HG03460 (cell line): ENCODE measurements around the gene IL21R.

Source experiments
- ATAC-seq: cut with Tn5 transposase; IDR thresholded peaks from one replicate; pipeline ENCODE4 v1.9.1; 2021; ENCODE audit not compliant: unreplicated experiment

The IL21R gene

DNA sequence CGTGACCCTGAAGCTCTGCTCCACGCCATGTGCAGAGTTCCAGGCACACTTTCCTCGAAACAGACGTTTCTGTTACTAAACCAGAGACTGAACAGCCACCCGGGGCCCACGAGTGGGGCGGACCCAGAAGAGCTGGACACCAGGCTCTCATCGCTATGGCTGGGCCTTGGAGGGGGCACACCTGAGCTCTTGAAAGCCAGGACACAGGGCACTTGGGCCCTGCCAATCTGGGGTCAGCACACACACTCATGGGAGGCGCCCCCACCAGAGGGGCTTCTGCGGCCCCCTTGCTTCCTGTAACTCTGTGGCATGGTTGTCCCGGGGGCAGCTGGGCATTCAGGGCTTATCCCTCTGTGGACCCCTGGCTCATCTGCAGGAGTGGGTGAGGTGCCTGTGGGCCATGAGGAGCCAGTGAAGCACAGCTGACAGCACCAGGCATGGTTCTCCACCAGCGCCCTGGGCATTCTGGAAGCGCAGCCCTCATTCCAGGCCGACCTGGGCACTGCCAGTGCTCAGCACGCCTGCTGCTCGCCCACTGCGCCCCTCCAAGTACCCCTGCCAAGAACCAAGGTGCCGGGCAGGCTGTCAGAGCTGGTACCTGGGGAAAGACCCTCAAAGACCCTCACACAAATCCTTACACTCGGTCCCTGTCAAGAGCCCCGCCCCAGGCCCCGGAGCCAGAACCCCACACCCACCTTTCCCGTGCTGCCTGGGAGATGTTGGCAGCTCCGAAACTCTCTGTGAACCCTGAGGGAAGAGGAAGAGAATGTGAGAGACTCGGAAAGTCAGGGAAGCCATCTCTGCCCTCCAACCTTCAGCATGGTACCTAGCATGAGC, 61.1 kb downstream of the IL21R start:
- no peak for ATAC-seq

DNA sequence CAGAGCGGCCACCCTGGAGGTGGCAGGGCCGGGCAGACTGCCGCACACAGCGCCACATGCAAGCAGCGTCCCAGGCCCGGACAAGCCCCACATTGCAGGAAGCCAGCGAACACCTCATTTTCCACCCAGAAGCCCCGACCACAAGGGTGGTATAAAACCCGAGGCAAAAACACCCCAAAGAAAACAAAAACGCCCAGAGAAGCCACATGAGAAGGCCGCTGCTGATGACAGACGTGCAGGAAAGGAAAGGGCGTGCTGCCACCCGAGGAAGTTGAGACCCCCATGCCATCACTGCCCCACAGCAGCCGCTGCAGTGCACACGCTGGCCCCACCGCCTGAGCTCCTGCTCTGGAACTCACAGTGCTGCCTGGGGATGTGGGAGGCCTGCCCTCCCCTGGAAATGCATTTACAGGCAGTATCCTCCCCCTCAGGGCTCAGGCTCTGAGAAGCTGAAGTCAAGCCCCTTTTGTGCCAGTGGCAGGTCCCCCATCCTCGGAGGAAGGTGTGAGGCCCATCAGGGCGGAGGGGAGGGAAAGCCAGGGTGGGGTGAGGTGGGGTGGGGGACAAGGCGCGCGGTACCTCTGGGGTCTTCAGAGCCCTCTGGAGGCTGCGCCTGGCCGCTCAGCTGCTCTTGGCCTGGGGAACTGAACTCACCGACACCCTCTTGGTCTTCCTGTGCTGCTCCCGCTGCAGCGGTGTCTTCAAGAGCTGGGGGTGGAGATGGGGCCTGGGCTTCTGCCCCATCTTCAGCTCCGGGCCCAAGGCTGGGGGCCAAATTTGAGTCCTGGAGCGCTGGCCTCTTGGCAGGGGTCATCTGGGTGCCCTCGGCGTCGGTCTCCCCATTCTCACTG, 62.0 kb downstream of the IL21R start:
- no peak for ATAC-seq

DNA sequence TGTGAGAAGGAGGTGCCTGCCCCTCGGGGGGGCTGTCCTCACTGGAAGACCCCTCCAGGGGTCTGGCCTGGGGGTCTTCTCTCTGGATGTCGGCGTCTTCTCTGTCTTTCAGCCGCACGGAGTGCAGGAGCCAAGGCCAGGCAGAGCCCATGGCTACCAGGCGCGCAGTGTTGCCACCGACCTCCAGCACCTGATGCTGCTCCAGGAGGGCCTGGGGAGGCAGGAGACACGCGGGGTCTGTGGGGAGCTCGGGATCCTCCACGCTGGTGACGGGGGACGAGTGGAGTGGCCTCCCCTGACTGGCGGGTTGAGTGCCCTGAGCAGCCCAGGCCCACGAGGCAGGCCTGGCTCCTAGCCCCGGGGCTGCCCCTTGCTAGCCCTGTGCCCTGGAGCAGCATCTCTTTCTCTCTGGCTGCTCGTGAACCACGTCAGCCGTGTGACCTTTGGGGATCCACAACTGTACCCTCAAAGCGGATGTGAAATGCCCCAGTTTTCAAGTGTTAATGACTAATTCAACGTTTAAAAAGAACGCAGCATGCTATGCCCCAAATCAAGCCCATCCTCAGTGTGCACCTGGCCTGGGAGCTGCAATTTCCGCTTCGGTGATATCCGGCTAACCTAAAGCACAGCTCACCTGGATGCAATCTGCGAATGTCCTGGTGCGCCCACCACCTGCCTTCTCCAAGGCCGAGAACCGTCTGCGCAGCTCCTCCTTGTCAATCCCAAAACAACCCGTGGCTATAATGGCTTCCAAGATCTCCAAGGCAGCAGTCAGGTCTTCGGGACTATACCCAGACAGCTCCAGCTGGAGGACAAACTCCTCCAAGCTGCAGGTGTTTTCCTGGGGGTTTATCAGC, 62.9 kb downstream of the IL21R start:
- no peak for ATAC-seq

DNA sequence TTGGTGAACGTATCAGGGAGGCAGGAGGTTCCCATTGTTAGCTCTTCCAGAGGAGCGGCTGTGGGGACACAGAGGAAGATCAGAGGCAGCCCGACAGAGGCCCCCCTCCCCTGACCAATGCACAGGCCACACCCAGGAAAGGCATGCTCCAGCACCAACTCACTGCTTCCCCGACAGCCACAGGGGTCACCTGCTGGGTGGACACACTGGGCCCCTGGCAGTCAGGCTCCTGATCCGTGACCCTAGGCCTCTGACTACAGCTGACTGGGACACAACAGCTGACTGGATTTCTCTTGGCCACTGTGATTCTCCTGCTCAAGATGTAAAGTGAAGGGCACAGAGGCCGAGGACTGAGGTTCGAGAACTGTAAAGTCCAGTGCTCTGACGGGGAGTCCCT, 63.5 kb downstream of the IL21R start:
- ATAC-seq: no peak

DNA sequence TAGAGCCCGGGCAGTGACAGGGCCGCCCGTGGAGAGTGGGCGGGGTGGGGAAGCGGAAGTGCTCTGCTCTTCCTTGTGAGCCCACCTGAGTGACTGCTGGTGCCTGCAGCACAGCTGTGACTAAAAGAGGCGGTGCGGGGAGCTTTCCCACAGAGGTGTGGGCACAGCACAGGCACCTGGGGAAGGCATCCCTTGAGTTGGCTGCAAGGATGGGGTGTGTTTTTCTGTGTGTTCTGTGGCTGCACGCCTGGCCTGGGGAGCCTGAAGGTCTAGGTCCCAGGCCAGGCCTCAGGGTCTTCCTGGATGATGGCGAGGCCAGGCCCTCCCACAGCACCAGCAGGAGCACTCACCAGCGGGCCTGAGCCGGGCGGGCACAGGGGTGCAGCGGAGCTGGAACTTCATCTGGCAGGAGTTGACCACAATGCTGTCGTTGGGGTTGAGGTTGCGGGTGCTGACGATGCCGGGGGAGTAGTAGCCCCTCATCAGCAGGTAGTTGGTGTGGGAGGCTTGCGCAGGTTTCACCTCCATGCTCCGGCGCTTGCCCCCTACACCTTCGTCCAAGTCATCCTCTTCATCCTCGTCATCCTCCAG, 67.1 kb downstream of the IL21R start:
- no peak for ATAC-seq

DNA sequence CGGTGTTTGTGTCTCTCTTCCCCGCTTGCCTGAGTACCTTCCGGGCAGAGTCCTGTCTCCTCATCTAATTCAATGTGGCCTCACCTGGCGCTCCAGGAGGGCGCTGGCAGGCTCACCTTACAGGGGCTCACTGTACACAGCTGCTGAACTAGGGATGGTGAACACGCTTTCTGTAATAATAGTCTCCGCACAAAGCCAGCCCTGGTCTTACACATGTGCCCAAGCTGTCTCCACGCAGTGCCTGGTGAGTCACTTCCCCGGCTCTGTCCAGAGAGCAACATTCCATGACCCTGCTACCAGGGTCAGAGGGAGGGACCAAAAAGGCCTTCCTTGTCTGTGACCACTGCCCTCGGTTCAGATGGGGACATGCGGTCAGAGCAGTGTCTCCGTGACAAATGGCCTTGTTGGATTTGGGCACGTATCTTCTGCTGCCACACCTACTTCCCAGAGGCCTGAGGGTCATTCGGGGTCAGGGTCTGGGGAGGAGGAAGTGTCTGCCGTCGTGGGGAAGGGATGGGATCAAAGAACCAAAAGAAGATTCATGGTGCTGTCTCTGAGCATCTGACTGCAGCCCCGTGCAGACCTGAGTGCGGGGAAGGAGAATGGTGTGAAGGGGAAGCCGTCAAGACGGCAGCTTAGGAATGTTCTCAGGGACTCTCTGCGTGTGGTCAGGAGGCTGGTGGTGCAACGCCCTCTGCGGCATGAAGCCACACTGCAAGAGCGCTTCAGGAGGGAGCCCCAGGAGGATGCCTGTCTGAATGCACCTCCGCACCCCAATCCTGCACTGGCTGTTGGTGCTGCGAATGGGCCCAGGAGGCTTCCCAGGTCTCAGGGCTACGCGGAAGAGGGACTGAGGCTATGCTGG, 68.8 kb downstream of the IL21R start:
- ATAC-seq: no peak

DNA sequence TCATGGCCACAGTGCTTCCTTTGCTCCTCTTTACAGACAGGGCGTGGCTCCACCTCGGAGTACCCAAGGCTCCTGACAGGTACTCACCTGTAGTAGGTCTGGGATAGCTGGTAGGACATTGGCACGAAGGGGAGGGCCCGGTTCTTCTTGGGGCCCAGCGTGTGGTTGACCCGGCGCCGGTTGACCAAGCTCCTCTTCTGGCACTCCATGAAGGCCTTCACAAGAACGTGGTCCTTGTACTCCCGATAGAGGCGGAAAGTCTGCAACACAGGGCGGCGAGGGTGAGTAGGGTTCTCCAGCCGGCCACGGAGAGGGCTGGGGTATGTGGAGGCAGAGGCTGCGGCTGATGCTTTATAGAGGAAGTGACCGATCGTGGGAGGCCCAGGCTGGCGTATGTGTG, 69.7 kb downstream of the IL21R start:
- ATAC-seq: no peak

DNA sequence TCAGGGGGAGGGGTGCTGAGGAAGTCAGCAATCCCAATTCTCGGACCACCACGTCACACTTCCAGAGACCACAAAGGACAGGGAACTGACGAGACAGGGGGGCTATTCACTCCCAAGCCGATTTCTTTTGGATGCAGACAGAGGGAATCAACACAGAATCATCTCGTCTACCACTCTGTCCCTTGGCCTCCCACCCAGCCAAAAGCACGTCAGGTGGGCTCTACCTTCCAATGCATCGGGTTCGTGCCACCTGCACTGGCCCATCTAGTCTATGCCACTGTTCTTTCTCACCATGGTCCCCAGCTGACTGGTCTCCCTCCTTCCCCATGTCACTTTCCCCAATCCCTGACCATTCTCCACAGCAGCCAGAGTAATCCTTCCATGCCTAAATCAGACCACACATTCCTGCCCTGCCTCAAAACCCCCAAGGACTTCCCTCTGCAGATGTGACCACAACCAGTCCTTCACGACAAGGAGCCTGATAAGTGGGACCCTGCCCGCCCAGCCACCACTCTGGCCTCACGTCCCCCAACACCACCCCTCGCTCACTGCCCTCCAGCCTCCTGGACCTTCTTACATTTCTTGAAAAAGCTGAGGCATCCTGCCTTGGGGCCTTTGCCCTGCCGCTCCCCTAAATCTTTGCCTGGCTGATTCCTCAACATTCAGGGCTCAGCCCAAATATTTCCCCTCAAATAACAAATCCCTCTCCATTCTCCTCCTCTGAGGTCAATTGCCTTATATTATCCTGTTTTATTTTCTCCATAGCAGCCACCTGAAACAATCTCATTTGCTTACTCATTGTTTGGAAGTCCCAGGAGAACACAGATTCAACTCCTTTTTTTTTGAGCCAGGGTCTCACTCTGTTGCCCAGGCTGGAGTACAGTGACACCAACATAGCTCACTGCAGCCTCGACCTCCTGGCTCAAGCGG, 70.4 kb downstream of the IL21R start:
- ATAC-seq: no peak

DNA sequence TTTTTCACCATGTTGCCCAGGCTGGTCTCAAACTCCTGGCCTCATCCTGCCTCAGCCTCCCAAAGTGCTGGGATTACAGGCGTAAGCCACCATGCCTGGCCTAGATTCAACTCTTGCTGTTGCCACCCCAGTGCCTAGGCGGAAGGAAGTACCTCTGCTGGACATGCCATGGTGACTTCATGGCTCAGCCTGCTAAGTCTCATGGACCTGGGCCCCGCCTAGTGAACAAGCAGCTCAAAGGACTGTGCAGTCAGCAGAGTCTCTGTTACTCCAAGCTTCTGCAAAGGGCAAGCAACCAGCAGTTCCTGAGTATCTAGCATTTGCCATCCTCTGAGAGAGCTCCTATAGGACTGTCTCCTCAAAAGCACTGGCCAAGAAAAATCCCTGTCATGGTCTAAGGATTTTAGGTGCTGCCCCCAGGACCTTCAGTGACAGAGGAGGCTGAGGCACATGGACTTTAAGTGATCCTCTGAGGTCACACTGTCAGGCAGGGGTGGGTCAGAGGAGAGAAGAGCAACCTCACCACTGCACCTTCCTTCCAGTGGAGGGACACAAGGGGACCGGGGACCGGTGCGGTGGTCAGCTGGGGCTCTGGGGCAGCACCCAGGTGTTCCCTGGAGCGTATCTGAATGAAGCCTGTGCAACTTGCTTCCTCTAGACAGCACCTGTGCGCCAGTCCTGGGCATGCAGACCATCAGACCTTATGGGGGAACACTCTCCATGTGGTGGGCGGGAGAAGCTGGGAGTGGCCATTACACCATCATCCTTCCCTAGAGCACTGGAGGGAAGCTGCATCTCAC, 71.3 kb downstream of the IL21R start:
- ATAC-seq: no peak

DNA sequence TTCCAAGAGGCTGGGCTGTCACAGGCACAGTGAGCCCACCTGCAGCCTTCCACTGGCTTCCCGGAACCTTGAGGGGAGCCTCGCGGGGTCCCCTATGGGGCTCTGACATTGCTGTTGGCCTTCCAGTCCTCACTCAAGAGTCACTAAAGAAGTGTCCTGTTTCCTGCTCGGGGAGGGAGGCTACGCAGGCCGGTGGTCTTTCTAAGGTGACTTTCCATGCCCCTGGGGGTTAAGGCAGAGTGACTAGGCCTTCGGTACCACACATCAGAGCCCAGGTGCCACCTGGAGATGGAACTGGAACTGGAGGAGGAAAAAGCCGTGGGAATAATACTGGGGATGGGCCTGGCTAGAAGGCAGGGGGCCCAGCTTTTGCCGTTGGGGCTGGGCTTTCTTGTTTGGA, 72.1 kb downstream of the IL21R start:
- ATAC-seq: no peak

DNA sequence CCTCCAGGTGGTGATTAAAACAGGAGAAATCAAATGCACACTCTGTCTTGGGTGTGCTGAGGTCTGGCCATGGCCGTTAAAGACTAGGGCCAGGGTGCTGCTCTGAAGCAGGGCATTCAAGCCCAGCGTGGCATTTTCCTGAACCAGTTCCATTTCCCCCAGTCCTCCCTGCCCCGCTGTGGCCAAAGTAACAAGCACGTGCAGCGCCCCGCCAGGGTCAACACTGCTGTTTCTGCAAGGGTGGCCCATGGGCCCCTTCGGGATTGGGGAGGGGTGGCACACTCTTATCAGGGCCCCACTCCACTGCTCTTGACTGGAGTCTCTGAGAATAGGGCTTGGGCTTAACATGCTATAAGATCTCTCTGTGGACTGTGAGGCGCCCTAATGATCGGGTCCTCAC, 72.9 kb downstream of the IL21R start:
- ATAC-seq: no peak

DNA sequence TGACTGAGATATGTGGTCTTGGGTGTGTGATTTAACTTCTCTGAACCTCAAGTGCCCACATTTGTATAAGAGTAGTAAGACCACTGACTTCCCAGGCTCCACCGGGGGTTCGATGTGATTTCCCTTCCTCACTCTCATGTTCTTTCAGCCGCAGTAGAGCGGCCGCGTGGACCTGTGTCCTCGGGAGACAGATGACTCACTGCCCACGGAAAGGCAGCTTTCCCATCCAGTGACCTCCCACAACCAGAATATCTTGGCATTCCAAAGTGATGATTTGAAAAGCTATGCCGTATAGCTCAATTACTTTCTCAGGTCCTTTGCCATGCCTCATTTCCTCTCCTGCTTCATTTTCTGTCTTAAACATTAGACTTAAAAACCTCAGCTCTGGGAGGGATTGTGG, 73.6 kb downstream of the IL21R start:
- ATAC-seq: no peak

DNA sequence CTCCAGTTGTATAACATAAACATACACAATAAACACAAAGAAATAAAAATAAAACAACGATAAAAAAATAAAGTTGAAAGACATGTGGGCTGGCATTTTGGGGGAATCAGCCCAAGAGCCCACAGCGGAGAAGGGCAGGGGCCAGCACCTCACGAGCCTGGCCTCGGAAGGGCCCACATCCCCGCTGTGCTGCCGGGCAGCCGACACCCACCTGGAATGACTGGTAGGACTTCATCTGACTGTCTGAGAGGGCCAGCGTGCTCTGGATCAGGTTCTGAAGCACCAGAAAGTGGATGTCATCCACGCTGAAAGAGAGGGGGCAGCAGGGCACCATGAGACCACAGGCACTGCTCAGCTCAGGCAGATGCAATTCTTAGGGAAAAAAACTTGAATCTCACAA, 74.3 kb downstream of the IL21R start:
- no peak for ATAC-seq

DNA sequence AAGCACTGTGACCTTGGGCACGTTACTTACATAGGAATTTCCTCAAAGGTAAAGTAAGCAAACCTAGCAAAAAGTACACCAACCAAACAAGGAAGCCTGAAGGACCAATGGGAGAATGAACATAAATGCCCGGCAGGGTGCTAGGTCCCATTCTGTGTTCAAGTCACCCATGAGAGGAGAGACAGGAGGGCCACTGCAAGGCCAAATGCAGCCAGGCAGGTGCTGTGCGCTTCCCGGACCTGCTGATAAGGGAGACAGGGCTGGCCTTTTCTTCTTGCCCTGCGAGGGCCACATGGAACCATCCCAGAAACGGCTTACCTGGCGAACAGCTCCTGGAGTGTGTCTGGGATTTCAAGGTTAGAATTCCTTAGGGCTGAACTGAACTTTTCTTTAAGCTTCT, 78.8 kb downstream of the IL21R start:
- ATAC-seq: no peak

DNA sequence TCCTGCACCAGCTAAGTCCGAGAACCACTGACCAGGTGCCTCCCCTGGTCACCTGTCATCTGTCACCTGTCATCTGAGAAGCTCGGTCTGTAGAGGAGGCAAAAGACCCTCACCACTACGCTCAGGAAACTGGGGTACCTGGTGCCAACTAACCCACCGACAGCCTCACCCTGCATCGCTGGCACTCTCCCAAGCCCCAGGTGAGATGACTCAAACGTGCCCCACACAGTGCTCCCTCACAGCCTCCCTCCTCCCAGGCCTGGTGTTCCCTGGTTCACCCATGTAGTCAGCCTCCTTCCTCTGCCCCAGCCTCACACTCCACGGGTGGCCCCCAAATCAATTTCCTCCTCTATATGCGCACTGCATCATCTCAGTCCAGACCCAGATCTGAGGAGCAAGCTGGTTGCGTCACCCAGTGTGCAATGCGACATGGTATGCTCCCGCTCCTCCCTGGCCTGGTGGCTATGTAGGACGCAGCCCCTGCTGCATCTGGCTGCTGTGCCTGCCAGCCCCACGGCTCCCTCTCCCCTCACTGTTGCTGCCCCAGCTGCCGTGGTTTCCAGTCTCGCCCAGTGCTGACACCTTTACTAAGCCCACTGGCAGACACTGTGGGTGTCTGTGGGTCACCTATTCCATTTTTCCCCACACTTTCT, 79.4 kb downstream of the IL21R start:
- no peak for ATAC-seq

DNA sequence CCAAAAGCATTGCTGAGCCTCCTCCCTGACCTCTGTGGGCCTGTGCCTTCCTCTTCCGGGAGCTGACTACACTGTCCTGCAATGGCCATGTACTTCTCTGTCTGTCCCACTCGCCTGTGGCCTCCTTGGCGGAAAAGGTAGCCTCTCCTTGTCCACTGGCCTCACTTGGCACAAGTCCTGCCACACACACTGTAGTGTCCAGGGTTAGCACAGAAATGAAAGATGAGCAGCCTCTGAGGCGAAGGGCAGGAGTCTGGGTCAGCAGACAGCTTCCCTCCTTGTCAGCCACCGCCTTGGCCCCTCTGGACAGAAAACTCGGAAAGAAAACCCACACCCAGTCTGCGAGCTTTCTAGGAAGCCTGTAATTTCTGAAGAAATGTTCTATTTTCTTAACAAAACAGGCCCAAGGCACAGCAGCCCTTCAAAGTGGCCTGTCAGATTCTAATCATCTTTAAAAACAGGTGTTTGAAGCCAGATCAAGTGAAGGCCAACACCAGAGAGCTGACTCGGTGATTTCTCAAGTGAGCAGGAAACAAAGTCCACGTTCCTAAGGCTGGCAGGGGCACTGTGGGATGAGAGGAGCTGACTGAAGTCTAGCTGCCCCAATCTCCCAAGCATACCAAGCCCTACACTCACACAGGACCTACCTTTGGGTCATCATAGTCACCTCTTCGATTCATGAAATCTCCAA, 80.6 kb downstream of the IL21R start:
- no peak for ATAC-seq

DNA sequence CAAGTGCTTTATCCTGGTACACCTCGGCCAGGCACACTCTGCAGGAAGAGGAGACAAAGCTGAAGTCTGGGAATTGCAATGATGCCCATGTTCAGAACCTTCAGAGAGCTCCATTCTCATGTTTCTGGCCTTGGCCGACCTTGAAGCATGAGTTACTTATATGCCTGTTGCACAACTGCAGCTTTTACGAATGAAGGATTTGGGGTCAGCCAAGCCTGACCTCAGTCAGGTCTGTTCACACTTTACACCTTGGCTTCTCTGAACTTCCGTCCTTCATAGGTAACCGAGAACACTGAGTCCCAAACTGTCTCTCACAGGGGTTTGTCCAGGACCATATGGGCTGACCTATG, 81.1 kb downstream of the IL21R start:
- ATAC-seq: no peak
